DMS114 treated with DMSO at 0.1 percent for 48 hours (cell line): Measurements from ENCODE around the gene ATP9B.
A peak's percentile ranks its signal among the peaks of the same experiment; 100 is the strongest.

Experiments
- DNase-seq: peaks from one replicate; lab custom pipeline; 2025; ENCODE audit not compliant: unreplicated experiment; lab: John Stamatoyannopoulos, UW

ATP9B gene, protein sequence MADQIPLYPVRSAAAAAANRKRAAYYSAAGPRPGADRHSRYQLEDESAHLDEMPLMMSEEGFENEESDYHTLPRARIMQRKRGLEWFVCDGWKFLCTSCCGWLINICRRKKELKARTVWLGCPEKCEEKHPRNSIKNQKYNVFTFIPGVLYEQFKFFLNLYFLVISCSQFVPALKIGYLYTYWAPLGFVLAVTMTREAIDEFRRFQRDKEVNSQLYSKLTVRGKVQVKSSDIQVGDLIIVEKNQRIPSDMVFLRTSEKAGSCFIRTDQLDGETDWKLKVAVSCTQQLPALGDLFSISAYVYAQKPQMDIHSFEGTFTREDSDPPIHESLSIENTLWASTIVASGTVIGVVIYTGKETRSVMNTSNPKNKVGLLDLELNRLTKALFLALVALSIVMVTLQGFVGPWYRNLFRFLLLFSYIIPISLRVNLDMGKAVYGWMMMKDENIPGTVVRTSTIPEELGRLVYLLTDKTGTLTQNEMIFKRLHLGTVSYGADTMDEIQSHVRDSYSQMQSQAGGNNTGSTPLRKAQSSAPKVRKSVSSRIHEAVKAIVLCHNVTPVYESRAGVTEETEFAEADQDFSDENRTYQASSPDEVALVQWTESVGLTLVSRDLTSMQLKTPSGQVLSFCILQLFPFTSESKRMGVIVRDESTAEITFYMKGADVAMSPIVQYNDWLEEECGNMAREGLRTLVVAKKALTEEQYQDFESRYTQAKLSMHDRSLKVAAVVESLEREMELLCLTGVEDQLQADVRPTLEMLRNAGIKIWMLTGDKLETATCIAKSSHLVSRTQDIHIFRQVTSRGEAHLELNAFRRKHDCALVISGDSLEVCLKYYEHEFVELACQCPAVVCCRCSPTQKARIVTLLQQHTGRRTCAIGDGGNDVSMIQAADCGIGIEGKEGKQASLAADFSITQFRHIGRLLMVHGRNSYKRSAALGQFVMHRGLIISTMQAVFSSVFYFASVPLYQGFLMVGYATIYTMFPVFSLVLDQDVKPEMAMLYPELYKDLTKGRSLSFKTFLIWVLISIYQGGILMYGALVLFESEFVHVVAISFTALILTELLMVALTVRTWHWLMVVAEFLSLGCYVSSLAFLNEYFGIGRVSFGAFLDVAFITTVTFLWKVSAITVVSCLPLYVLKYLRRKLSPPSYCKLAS

DNA sequence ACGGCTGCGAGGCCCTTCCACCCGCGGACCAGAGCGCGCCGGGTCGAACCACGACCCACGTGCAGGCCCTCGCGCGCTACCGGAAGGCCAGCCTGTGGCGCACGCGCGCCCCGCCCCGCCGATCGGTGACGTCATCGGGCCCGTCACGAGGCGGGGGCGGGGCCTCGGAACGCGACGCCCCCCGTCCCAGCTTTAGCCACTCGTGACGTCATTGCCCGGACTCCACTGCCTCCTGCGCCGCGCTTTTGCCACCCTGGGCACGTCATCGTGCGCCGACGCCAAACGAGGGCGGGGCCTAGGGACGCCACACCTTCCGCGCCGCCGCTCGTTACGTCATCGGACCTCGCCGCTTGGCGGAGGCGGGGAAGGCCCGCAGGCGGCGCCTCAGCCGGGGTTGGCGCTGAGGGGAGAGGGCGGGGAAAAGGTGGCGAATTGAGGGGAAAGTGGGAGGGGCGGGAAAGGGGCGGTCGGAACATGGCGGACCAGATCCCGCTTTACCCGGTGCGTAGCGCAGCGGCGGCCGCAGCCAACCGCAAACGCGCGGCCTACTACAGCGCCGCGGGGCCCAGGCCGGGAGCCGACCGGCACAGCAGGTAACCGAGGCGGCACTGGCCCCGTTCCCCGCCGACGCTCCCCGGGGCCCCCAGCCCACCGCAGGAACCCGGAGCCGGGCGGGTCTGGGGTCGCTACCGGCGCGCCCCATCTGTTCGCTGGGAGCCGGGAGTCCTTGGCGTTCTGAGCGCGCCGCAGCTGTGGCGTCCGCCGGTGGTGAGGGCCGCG is at the start of gene ATP9B:
ATP9B (plus strand) TSS at position 458 of the 780 bp plus-strand sequence; CDS start at position 475, 17 bp downstream.
- peak; percentile 80 for DNase-seq

DNA sequence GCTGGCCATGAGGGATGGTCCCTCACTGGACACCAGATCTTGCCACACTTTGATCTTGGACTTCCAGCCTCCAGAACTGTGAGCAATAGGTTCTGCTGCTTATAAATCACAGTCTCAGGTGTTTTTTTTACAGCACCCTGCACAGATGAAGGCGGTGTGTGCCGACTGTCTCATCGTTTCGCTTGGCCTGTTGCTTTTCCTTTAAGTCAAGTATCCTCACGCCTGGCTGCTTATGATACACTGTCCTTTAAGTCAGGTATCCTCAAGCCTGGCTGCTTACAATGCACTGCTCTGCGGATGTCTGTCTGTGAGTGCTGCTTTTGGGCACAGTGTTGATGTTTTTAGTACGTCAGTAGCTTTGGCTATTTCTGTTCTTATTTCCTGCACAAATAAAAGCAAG is 49.3 kb upstream of the ATP9B start:
- no peak for DNase-seq

DNA sequence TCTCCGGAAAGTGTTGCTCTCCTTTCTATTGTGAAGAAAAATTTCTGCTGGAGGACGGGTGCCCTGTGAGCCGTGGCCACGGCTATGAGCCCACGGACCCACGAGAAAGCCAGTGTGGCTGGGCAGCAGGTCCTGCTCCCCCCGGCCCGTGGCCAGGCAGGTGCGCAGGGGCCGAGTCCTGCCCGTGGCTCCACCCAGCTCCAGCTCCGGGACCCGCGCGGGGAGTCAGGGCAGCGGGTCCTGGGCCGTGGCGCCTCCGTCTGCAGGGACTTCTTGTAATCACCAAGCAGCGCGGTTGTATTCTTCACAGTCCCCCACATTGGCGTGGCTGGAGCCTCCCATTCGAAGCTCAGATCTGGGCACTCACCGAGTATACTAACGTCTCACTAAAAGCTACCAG is 46.6 kb upstream of the ATP9B start:
- DNase-seq: no peak

DNA sequence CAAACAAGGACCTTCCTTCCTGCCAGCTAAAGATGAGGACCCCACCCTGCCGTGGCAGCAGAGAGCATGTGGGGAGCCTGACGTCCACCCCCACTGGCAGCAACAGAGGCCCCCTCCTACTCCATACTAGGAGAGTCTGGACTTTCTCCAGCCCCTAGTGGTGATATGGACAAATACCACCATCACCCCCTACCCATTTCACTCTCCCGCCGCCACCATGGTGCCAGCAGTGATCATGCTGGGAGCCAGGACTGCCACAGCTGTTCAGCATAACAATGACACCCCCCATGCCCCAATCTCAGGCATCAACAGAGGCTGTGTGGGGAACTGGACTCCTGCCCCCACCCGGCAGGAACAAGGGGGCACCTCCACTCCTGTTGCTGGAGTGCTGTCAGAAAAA is 42.7 kb upstream of the ATP9B start:
- no peak for DNase-seq

DNA sequence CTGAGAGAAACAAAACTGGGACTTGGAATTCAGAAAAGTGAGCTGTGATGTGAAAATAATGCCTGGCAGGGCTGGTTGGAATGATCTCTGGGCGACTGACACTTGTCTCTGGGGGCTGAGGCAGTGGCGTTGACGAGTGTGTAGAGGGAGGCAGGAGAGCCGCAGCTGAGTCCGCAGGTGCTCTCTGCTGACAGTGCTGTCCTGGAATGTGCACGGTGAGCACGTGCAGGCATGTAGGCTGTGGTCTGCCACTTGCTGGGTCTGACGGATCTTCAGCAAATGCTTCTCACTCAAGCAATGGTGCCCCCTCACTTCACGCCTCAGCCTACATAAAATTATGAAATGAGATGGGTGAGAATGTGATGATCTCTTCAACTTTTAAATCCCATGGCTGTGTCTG is 38.5 kb upstream of the ATP9B start:
- no peak for DNase-seq

DNA sequence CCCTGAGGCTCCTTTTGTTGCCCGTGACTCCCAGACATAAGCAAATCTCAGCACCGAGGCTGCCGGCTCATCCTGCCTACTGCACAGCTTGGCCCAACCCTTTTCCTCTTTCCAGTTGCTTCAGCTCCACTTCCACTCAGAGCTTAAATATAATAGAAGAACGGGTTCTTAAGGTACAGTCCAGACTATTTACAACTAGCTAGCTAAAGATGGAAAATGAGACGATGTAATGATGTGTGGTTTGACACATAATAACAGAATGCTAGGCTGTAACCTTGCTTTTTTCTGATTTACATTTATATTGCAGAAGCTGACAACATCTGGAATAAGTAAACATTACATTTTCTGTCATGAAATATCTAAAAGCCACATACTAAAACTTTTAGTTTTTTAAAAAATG is 26.9 kb upstream of the ATP9B start:
- DNase-seq: no peak

DNA sequence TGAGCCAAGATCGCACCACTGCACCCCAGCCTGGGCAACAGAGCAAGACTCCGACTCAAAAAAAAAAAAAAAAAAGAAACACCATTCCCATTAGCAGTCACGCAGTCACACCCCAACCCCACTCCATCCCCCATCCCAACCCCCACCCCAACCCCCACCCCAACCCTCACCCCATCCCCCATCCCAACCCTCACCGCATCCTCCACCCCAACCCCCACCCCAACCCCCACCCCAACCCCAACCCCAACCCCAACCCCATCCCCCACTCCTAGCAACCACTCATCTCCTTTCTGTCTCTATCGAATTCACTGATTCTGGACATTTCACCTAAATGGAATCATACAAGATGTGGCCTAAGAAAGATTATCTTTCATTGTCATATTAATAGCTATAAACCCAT is 25.9 kb upstream of the ATP9B start:
- no peak for DNase-seq

DNA sequence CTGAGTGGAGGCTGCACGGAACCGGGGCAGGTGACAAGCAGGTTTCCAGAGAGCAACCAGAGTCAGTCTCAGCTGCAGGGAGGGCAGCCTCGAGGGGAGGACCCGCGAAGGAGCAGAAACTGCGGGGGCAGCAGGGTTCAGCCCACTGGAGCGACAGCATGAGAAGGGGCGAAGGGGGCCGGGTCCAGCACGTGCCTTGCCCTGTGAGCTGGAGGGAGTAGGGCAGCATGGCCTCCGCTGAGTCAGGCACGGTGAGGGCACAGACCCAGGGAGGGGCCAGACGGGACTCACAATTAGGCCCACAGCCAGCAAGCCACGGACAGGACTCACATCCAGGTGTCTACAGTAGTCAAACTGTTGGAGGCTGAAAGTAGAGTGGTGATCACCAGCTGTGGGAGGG is 22.7 kb upstream of the ATP9B start:
- DNase-seq: no peak

DNA sequence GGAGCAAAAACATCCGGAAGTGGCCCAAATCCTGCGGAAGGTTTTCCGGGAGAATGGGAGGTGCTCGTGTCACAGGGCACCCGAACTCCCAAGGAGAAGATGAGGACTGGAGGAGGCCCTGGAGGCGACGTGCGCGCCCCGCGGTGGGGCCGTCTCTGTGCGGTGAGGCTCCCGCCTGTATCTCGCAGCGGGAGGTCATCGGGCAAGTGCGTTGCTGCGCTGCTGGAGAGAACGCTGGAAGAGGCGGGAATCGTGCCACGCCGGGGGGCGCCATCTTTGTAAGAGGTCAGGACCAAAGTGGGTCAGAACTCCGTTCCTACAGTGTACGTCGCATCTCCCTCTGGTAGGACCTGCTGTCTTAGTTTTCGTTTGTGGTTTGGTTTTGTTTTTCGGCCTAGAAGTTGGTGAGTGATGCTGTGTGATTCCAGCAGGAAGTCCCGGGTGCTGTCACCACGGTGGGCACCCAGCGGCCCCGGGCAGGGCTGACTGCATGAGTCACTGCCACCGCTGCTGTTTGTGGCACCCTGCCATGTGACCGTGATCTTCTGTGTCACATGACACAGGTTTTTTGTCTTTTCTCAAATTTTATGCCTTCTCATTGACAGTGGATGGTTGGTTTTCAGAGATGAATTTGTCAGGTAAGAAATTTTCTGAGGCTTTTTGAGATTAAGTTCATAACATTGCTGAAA is 21.5 kb upstream of the ATP9B start:
- DNase-seq: no peak

DNA sequence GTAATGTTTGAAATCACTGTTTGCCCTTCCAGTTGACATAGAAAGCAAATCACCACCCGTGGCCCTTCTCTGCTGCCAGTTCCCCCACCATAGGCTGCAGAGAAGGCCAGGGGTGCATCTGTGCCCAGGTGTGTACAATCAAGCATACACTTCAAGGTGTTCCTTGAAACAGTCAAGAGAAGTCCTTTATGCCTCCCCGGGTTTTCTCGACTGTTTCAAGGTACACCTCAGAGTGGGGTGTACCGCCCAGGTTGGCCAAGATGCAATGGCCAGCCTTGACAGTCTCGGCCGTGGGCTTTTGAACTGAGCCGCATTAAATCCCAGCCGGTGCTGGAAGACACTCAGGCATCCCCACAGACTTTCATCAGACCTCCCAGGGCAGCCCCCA is 21.0 kb upstream of the ATP9B start:
- DNase-seq: no peak

DNA sequence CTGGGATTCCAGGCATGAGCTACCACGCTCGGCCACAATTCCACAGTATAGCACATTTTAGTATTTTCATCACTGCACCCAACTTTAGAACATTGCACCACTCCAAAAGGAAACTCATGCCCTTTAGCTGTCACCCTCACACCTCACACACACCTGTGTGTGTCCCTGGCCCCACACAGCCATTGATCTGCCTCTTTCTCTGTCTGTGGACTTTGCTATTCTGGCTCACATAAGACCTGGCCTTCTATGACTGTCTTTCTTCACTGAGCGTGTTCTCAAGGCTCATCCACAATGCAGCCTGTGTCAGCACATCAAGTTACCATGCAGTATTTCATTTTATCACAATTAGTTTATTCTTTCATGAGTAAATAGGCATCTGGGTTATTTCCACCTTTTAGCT is 19.7 kb upstream of the ATP9B start:
- DNase-seq: no peak

DNA sequence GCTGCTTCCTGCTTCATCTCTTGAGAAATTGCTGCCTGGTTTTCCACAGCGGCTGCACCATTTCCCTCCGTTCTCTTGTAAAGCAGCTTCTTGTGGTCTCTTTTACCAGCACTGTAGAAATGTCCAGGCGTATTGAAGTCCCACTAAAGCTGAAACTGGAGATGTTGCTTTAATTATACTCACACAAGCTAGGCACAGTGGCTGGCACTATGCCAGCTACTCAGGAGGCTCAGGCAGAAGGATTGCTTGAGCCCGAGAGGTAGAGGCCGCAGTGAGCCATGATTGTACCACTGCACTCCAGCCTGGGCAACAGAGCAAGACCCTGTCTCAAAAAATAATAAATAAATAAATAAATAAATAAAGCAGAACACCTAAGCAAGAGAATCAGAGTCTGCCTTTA is 19.2 kb upstream of the ATP9B start:
- no peak for DNase-seq

DNA sequence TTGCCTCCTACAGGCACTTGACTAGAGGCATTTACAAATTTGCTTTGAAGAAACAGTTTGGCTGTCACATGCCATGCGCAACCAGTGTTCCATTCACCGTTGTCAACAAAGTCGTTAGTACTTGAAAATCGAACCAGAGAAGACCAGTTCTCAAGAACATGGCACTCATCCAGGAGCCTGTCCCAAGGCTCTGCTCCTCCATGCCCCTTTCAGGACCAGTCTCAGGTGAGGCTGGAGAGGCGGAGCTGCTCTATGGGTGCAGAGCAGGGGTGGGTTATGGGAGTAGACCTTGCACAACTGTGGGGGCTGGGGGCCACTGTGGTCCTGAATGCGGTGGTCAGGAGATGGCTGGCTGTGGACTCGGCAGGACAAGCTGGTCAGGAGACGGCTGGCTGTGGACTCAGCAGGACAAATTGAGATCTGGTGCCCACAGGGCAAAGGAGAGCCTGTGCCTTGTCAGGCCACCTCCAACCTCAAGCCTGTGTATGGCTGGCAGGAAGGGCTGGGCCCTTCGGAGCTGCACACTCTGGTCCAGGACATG is 12.3 kb upstream of the ATP9B start:
- DNase-seq: no peak

DNA sequence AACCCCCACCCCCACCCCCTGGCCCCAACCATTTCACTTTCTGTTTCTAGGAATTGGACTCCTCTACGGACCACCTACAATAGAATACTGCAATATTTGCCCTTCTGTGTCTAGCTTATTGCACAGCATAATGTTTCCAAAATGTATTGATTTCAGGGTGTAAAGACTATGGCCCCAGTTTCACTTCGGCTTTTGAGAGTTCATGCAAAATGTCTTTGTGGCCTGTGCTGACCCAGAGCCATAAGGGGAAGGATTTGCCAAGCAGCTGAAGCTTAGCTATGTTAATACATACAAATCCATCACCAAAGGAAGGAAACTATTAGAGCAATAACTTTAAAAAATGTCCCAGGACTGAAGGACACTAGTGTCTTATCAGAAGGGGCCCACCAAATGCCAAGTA is 11.2 kb upstream of the ATP9B start:
- DNase-seq: no peak

DNA sequence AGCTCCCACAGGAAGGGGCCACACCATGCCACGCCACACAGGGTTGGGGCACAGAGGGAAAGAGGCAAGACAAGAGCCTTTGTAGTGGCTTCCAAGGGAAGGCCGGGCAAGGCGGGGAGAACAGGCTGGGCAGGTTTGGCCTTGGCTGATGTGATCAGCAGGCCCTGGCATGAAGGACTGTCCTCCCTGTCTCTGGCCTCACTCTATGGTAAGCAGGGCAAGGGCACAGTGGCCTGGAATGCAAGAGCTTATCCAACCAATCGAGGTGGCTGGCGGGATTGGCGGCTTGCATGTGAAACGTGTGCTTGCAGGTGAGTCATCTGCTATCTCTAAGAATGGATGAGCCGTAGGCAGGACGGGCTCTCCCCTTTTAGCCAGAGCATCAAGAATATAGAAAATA is 6.4 kb upstream of the ATP9B start:
- DNase-seq: no peak

DNA sequence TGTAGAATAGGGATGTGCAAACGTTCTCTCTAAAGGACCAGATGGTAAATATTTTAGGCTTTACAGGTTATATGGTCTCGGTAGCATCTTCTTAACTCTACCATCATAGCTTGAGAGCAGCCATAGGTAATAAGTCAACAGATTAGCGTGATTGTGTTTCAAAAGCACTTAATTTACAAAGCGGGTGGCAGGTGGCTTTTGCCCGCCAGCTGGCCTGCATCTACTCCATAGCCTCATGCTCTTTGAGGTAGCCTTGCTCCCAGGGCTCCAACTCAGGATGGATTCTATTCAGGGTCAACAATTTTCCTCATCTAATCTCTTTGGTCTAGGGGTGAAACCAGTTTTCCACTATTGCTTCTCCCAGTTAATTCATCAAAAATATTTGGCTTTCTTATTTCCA is 5.0 kb upstream of the ATP9B start:
- no peak for DNase-seq

DNA sequence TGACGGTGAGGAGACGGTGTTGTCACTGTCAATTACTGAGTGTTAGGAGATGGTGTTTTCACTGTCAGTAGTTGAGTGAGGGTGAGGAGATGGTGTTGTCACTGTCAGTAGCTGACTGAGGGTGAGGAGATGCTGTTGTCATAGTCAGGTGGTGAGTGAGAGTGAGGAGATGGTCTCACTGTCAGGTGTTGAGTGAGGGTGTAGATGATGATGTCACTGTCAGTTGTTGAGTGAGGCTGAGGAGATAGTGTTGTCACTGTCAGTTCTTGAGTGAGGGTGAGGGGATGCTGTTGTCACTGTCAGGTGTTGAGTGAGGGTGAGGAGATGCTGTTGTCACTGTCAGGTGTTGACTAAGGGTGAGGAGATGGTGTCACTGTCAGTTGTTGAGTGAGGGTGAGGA is 3.4 kb upstream of the ATP9B start:
- no peak for DNase-seq

DNA sequence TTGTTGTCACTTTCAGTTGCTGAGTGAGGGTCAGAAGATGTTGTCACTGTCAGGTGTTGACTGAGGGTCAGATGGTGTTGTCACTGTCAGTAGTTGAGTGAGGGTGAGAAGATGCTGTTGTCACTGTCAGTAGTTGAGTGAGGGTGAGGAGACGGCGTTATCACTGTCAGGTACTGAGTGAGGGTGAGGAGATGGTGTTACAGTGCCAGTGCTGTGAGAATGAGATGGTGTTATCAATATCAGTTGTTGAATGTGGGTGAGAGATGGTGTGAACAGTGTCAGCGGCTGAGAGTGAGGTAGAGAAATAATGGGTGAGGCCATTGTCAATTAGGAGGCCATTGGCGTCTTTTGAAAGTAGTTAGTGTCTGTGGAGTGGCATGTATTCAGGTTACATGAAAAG is 1.6 kb upstream of the ATP9B start:
- no peak for DNase-seq

DNA sequence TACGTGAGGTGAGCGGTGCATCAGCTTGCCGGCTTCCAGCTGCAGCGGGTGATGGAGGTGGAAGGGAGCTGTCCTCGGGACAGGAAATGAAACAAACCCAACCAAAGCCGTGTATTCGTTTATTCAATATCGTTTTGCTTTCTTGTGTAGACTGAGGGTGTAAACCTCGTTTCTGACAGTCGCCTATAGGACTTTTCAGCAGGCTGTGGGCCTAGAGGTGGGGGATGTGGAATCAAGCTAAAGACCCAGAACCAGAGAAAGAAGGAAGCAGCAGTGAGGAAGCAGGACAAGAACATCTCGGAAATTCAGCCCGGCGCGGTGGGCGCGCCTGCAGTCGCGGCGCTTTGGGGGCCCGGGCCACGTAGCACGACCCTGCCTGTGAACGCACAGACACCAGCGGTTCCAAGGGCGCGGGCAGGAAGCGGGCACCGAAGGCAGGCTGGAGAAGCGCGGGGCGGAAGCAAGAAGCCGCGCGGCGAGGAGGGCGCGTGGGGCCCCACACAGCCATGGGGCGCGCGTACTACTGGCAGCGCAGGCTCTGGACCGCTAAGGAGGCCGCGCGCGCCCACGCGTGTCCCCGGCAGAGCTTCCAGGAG is 755 bp upstream of the ATP9B start:
- peak; percentile 13 for DNase-seq

DNA sequence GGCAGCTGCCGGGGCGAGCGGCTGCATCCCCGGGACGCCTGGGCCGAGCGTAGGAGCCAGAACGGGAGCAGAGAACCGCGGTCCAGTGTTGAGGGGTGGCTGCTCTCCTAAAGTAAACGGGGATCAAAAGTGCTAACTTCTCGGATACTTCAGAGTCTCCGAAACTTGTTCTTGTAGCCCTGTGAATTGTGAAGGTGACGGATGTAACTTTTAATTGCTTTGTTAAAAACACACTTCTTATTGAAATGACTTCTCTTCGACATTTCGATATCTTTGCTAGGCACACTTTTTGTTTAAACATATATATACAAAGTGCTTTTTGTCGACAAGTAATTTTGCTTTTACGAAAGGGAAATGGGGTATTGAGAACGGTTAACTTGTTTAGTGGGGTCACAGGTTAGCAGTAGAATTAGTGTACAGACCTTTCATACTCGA is 540 bp downstream of the ATP9B start:
- DNase-seq: no peak
